Activated CD4-positive, alpha-beta T cell treated with anti-CD3 and anti-CD28 coated beads, Interleukin-2, amount 50 U/mL, for 1 hour (primary cell): Measurements from ENCODE around the gene ZIC4.

Experiments
- DNase-seq: peaks from one replicate; pipeline ENCODE4 v3.0.0-alpha.2; 2020

Gene ZIC4

DNA sequence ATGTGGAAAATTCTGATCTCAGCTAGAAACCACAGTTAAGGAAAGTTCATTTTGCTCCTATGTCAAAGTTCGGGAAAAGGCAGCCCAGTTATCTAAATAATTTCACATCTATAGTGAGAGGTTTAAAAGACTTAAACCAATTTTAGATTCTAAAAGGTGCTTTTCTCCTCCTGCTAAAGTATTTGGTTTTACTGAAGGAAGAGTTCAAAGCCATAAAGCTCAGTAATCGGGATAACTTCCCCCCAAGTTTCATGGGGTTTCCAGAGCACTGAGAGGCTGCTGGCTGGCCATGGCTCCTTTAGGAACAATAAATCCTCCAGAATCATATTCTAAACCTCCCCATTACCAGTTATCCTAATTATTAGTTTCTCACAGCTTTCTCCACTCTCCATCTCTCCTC is 38.2 kb downstream of the ZIC4 start:
- DNase-seq, result no peak

DNA sequence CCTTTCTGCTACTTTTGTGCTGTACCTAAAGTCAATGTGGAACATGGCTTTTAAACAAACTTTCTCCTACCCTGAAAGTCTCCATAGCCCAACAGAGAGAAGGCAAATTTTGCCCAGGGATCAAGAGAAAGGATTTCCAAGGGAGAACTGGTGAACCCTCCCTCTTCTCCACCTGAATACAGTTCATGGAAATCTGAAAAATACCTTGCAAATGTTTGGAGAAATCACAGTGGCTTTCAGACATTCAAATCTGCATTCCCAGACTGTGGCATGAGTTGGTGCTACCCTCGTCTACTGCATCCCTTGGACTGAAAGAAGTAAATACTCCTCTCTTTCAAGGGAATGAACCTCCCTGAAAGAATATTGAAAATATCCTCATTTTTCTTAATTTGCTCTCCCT is 38.7 kb downstream of the ZIC4 start:
- DNase-seq, result no peak

DNA sequence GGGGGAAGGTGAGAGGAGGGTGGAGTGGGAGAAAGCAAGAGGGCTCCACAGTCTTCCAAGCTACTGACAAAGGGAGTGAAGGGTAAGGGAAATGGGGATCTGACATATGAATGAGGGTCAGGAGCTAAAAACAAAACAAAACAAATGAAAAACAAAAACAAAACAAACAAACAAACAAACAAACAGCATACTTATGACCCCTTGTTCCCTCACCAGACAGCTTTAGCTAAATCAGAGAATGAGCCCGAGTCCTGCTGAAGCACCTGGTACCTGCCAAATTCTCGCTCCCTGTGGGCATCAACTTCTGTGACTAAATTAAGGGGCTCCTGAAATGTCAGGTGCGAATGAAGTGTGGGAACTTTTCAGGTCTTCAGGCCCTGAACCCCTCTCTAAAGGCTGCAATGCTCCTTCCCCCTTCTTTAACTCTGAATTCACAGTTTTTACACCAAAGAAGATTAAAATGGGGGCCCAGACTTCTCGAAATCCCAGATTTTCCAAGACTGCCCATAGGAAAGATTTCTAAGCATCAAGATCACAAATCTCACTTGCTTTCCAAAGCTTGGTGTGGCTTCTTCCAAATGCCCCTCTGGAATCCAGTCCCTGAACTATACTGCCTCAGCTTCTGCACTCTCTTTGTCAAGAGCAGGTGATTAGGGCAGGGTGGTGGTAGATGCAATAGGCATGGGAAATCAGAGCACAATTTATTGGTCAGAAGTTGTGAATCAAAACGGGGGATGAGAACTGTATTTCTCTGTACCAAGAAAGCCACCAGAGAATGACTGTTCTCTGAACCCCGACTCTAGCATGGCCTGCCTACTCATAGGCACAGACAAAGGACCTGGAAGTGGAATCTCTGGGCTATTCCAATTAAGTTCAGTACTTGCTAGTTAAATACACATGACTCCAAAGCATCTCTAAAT is 40.9 kb downstream of the ZIC4 start:
- DNase-seq, result no peak

DNA sequence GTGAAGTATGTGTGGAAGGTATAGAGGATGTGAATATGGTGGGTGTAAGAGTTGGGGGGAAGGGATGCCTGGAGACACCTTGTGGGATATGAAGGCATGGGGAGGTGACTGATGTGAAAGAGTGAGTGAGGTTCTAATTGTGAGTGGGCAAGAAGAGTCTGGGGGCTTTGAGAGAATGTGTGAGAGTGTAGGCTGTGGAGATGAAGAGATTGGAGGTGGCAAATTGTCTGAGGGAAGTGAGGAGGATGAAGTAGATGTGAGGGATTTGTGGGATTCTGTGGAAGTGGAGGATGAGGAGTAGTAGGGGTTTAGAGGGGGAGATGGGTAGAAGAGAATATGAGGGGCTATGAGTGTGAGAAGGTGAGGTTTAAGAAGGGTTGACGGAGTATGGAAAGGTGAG is 41.6 kb downstream of the ZIC4 start:
- DNase-seq, result no peak

DNA sequence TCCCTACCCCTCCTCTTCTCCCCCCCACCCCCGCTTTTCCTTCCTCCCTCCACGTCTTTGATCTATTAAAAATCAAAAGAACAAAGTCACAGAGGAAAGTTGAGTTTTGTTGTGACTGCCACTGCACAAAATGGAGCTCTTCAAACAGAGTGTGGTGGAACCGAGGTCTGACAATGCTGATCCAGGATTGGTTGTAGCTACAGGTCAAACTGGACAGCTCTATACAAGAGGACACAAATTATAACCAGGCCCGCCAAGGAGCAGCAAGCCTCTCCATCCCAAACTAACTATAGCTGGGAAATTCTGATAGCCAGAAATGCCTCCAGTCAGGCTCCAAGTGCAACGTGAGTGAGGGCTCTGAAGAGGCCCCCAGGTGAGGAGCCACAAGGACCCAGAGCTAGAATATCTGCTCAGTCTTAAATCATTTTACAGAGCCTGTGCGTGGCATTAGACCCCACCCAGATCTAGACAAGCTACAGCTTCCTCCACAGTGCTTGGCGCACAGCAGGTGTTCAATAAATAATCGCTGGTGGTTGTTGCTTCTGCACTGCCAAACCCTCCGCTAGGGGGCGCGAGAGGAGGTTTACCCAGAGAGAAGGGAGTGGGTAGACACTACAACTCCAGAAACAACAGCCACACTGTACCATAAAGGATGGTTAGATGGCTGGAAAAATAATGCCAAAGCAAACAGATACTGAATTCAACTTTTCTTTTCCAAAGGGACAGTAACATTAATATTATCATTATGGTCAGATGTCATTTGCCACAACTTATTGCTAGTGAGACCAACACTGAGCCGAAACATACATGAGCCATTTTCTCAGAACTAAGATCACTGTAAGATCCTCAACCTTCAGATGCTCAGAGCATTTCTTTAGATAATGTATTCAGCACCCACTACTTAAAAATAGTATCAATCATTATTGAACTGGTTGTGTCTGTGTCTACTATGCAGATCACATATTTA is 44.6 kb downstream of the ZIC4 start:
- DNase-seq, result peak; percentile 4

DNA sequence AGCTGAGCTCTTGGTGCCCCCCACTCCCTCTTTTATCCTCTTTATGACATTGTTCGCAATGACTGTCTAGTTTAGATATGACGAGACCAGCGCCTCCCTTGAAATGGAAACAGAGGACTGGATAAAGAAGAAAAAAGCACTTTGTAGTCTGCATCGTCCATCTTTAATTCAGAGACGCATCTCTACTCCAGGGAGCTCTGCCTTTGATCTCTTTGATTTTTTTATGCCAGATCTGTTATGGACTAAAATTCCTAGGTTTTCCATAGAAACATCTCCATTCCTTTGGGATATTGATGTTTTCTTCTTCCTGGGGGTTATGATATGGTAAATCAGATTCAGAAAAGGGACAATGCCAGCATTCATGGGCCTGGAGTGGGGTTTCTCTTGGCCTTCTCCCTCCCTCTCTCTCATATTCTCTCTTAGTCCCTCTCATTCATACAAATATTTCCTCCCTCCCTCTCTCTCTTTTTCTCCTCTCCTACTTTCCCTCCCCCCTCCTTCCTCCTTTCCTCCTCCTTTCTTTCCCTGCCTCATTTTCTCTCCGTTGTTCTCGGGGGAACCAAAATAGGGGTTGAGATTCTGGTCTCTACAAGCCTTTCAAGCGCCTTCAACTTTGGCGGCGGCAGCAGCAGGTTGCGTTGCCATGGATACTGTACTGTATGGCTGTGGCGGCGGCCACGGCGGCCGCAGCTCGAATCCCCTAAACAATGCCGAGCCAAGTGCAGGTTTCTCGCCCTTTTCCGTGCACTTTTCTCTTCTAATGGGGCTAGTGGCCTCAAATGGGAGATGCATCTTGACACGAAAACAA is 45.5 kb downstream of the ZIC4 start:
- DNase-seq, result no peak

DNA sequence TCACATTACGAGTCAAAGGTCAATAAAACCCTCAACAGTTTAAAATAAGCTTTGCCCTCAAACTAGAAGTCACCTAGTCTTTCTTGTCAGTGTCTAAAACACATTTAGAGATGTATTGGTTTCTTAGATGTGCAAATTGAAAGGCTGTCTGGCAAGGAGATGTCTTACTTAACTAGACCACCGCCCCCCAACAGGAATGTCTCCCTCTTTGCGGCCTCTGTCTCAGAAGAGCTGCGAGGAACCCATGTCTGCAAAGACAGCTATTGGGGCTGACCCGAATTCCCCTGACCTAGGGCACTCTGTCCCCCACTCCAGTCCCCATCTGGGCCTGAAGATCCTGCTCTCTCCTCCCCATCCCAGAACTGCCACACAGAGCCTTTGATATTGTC is 46.3 kb downstream of the ZIC4 start:
- DNase-seq, result no peak

DNA sequence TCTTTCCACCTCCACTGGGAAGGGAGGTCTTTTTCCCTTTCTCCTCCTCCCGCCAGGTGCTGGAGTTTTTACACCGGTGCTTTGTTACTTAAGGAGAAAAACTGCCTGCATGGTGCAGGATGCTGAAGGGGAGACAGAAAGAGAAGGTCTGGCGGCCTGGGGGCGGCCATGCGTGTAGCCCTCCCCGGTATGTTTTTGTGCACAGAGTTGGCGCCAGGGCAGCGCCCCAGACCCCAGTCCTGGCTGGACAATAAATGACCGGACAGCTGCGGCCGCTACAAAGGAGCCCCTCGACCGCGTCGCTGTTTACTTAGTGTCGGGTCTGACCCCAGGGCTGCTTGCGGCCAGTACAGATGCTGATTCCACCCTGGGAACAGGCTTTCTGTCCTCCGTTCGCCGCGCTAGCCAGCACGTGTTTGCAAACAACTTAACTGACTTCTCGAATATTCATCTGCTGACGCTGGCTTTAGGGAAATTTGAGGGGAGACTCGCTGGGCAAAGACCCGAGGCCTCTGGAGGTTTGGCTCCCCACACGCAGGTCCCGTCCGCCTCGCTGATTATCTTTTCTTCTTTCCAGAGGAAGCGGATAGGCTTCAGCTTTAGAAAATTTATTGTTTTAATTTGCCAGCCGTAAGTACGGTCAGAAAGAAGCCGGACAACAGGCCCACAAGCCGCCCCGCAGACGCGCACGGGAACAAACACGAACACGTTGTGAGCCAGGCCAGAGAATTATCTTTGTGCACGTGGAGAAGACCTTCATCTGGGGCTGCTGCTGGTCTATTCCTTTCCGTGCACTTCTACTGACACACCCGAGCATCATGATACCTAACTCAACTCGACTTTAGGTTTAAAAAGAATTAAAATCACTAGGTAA is 46.9 kb downstream of the ZIC4 start:
- no peak for DNase-seq

DNA sequence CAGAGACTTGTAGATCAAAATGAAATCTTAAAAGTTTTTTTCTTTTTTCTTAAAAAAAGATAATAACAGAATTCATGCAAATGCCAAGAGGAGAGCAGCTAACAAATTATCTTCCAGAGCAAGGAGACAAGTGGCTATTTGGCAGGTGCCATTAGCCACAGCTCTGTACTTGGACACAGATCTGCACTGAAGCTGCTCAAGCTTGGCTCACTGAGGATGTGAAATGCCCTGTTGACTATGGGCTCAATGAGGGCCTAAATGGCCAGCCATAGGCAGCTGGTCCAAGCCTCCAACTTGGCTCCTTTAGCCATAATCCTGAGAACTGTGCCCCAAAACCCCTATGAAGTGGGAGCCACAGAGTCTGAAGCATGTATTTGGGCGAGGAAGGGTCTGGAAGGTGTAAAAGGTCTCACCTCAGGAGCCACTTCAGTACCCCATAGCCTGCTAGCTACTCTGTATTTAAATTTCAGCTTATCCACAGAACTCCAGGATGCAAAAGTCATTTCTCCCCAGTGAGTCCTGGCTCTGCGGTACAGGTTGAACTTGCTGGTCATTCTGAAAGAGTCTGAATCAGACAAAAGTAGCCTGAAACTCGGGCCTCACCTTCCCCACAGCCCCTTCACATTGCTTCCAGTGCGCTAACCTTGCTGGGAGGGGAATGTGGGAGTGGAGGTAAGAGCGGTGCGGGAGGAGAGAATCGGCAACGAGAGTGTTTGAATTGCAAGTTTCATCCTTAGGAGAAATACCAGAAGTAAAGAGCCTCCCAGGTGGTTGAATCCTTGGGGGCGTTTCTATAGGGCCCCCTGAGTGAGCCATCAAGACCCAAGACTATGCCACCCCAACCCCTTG is 48.0 kb downstream of the ZIC4 start:
- no peak for DNase-seq

DNA sequence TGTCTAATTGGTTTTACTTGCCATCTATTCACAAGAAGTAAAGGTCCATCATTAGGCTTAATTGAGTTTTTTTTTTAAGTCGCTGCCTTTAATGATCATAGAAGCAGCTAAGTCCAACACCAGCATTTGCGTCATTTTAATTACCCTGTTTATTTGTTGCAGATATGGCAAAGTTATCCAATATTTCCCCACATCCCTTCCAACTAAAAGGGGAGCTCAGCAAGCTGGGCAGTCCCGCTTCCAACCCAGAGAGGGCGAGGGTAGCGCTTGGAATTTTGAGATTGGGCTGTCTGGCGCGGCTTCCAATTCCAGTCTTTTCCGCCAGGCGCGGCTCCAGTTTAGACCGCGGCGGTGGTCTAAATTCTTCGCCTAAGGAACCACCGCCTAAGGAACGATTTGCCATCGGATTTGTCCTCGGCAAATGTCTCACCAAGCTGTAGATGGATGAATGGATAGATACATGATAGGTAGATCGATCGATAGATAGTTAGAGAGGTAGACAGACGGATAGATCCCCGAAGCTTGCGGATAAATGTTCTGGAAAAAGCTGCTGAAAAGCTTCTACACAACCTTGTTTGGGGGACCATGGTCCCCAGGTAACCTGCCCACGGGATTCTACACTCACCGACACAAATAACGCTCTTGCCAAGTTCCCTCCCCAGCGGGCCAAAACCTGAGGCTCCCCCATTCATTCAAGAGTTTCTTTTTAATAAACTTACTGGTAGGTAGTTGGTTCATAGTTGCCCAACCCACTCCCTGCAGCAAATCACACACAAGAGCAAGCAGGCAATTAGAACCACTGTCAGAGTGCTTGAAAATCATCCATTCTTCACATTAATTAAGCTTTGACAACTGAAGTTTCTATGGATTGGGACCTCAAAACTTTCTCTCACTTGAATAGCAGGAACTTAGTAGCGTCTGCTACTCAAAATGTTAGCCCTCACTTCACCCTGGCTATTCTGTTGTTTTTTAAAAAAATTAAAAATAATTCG is 49.1 kb downstream of the ZIC4 start:
- no peak for DNase-seq

DNA sequence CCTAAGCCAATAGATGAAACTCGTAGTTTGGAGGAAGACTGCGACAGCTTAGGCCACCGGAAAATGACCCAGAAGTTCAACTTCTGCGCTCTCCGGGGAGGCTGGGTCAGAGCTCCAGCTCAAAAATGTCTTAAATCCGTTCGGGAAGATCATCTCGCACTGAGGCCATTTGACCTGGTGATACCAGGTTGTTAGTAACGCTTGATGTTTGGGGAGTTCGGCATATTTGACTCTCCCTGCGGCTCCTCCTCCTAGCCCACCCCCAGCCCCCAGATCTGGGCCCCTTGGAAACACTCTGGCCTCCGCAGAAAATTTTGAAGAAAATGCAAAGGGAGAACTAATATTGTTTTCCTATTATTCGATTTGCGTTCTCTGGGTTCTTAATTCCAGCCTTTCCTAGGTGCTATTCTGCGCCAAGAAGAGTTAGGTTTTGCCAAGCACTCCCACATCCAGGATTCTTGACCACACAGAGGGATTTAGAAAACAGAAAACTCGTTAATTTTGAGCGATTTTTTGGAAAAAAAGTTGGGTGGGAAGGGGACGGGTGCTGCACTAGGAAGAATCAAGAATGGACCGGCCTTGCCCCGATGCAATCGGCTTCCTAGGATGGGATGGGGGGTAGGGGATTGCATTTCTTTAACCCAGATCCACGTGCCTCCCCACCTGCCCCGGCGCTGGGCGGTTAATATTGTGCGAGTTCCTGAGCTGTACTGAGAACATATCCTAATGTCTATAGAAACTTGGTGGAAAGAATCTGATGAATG is 50.0 kb downstream of the ZIC4 start:
- no peak for DNase-seq

DNA sequence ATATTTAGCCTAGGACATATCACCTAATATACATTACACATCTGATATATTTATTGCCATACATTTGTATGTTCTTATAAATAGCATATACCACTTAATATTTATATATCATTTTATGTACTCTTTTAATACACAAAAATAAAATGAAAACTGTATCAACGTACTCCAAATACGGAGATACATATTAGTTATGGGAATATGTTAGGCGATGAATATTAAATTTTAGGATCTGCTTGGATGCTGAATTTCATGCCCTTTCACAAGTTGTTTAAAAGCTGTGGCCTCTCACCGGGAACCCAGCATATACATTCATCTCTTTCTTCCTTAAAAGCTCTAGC is 50.6 kb downstream of the ZIC4 start:
- no peak for DNase-seq

DNA sequence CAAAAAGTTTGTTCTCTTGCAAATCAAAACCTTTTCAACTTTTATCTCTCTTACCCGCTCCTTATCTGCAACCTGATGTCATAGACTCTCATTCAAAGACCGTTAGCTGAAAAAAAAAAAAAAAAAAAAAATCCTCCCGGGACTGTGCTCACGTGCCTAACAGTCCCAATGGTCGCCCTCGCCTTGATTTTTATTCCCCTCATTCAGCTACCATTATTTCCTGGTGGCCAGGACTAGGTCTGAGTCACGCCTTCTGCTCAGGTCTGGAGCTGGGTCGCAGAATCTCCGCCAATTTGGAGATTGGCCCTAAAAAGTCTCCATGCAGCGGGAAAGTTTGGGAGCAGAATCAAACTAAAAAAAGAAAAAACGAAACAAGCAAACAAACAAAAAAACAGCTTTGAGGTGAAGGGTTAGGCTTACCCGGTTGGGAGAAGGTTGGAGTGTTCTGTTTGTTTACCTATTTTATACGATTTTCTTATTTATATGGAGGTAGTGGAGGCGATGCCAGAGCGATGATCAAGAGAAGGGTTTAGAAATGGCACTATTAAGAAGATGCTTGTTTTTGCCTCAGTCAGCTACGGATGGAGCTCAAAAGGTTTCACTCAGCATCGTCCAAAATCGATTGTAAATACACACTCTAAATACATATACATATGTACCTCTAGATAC is 51.1 kb downstream of the ZIC4 start:
- no peak for DNase-seq

DNA sequence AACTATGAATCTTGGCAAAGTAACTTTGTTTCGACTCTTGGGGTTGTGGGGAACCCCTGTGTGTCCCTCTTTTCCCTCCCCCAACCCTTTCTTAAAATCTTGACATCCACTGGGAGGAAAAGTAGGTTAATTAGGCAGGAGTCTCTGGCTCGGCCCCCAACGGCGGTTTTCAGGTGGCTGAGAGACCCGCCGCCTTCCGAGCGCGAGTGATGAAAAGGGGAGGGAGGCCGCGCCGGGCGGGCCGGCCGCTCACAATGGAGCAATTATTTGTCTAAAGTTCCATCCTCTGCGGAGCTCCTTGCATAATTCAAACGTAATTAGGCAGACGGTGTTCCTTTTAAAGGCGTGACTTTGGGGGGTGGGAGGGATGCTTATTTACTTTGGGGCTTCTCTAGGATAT is 51.7 kb downstream of the ZIC4 start:
- DNase-seq, result no peak

DNA sequence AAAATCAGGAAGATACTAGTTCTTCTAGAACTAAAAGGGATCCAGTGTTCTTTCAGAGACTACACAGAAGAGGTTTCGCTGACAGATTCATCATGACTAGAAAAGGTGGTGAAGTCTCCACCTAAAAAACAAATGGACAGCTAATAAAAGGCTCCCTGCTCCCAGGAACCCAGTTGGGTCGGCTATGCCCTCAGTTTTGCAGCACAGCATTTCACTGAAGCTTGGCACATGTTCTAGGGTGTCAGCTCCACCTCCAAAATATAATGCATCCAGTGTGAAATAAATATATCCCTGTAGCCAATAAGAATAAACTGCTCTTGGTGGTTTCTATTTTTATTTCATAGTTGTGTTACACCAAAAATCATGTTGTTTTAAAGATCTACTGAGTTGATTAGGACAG is 55.0 kb downstream of the ZIC4 start:
- DNase-seq, result no peak

DNA sequence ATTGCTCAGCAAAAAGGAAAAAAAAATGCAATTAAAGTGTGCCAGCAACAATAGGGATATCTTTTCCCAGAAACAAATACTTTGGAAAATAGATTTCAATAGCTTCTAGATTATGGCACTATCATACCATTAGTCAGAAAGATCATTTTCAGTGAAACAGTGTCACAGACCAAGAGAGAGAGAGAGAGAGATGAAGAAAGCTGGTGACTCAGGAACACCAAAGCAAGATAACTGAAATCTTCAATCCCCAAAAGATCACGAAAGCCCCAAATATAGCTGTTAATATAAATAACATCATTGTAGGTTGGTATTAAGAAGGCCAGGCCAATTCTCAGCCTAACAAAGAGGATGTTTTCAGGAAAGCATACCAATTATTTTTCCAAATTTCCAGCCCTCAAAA is 57.4 kb downstream of the ZIC4 start:
- DNase-seq, result no peak

DNA sequence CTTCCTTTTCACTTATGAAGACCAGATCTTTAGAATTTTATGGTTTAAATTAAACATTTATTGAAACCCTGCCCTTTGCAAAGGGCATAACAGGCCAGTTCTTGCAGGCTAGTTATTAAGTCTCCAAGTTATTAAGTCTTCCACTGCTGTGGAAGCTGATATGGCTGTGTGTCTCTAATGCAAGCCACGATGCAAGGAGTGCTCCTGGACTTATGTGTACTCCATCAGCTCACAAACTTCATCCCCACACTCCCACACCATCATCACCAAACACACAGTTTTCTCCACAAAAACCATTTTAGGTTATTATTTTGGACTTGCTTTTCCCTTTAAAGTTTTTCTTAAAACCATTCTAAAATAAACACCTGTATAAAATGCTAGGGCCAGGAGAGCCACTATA is 62.4 kb downstream of the ZIC4 start:
- DNase-seq, result no peak

DNA sequence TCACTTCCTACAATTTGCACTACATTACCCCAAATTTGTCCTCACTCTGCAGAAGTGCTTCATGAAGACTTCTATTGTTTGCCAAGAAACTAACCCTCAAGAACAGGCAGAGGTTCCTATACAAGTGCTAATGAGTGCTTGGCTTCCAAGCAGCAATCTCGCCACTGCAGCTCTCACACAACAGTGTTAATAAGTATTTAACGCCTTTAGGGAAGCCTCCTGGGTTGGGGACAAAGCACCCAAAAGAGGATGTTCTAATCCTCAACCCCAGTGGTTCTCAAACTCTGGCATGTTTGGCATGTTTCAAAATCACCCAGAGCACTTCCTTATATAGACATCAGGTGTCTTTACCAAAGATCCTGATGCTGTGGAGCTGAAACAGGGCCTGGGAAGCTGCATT is 64.6 kb downstream of the ZIC4 start:
- no peak for DNase-seq
